ENCODE results near the gene OTP. TPM values are rescaled to one million over a fixed set of nuclear protein-coding genes. Genes with fewer than 3 reads are reported as not detected.
"Not testable (repeated sequence)": the region's sequence is repeated elsewhere in the genome, so short reads cannot be mapped to it uniquely, and the experiment has no call there.

The OTP gene
- polyA plus RNA-seq, 1 donor from 2014 or later: not detected

GRCh38 chr5:77633709-77634108 is 4.8 kb downstream of the OTP start:
- Mint-ChIP-seq H3K4me3 (peak overlapping the region in 1 of 4 donors; percentile 70), H3K27ac (peak overlapping the region in 1 of 3 donors; percentile 58), H3K36me3 (peaks cover 5% of the 10 kb centered on the region), H3K27me3 (peaks cover 47% of the 10 kb centered on the region), H3K4me1 (peaks cover 10 to 19% (median 12%) of the 10 kb centered on the region in 3 donors), H3K9me3 (peaks cover 1 to 18% (median 4%) of the 10 kb centered on the region in 3 donors)

- Mint-ChIP-seq H3K36me3 (peaks cover 5% of the 10 kb centered on the region), H3K27ac (peak overlapping the region; percentile 46 to 78 (median 58)), H3K27me3 (peaks cover 47% of the 10 kb centered on the region), H3K9me3 (peaks cover 1 to 22% (median 4%) of the 10 kb centered on the region in 3 donors), H3K4me3 (peak overlapping the region in 2 of 4 donors; percentile 9 to 70), H3K4me1 (peaks cover 10 to 20% (median 12%) of the 10 kb centered on the region in 3 donors)
Measured at GRCh38 chr5:77633207-77633675, 5.3 kb downstream of the OTP start.

GRCh38 chr5:77632526-77633206 is 5.8 kb downstream of the OTP start:
- Mint-ChIP-seq H3K9me3 (peaks cover 1 to 19% (median 1%) of the 10 kb centered on the region in 3 donors), H3K4me1 (peaks cover 10 to 19% (median 12%) of the 10 kb centered on the region in 3 donors), H3K27ac (peak overlapping the region; percentile 46 to 78 (median 58)), H3K27me3 (peaks cover 44% of the 10 kb centered on the region), H3K36me3 (peaks cover 5% of the 10 kb centered on the region), H3K4me3 (peak overlapping the region; percentile 12 to 70 (median 62))

DNA sequence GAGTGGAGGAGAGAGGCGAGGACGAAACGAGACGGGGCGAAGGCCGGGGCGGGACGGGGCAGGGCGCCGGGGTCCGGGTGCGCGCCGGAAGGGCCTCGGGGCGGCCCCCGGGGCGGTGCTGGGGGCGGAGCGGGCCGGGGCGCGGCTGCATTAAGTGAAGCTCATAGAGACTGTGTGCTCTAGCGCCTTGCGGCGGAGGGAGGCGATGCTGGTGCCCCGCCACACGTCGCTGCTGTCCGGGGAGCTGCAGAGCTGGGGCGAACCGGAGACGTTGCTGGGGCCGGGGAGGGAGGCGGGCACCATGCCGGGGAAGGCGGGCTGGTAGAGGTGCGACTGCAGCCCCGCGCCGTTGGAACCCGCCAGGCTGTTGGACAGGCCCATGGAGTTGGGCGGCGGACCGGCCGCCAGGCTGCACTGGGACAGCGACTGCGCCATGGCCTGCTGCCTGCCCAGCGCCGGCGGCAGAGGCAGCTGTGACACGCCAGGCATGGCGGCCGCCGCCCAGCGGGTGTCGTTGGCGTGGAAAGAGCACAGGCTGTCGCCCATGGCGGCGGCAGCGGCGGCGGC is 8.3 kb downstream of the OTP start:
- Mint-ChIP-seq H3K9me3 (peaks cover 1 to 10% (median 7%) of the 10 kb centered on the region in 3 donors), H3K27ac (peak overlapping the region in 2 of 3 donors; percentile 58 to 96), H3K4me1 (peaks cover 9 to 15% (median 12%) of the 10 kb centered on the region in 3 donors), H3K27me3 (peaks cover 41% of the 10 kb centered on the region), H3K36me3 (peaks cover 5% of the 10 kb centered on the region), H3K4me3 (peak overlapping the region; percentile 61 to 96 (median 91))

GRCh38 chr5:77629509-77630113 is 8.9 kb downstream of the OTP start:
- peaks cover 3 to 10% (median 7%) of the 10 kb centered on the region in 3 donors for H3K9me3 Mint-ChIP-seq
- peaks cover 9 to 15% (median 12%) of the 10 kb centered on the region in 3 donors for H3K4me1 Mint-ChIP-seq
- H3K4me3 Mint-ChIP-seq: peak overlapping the region; percentile 61 to 93 (median 86)
- H3K27ac Mint-ChIP-seq: peak overlapping the region; percentile 58 to 75 (median 64)
- peaks cover 45% of the 10 kb centered on the region for H3K27me3 Mint-ChIP-seq
- H3K36me3 Mint-ChIP-seq: peaks cover 5% of the 10 kb centered on the region

DNA sequence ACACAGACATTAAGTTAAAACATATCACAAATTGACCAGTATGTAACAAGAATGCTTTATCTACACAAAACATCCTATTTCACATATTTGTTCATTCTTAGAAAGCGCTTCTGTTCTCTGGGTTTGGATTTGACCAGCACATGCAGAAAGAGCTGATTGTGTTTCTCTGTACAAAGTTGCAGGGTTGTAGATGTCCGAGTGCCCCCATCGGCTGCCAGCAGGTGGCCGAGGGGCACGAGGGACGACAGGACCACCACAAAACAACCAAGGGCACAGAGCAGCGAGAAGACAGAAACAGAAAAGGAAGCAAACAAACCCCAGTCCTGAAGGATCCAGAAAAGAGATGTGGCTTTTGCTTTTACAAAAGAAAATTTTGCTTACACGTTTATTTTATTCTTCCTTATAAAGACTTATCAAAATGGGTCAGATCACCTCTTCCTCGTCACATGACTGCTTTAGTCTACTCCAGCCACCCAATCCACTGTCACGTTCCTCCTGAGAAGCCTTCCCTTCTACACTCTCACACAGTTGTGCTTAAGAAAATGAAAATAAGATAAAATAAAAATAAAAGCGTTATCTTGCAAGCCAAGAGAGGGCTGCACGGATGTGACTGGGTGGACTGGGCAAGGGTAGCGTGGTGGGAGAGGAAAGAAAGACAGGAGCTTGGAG is 9.5 kb downstream of the OTP start:
- Mint-ChIP-seq H3K9me3 (peaks cover 3 to 10% (median 7%) of the 10 kb centered on the region in 3 donors), H3K4me1 (peaks cover 9 to 15% (median 12%) of the 10 kb centered on the region in 3 donors), H3K36me3 (peaks cover 5% of the 10 kb centered on the region), H3K27ac (peak overlapping the region; percentile 36 to 75 (median 64)), H3K27me3 (peaks cover 48% of the 10 kb centered on the region), H3K4me3 (peak overlapping the region; percentile 51 to 93 (median 86))

GRCh38 chr5:77627869-77628674 is 10.4 kb downstream of the OTP start:
- peaks cover 3 to 10% (median 7%) of the 10 kb centered on the region in 3 donors for H3K9me3 Mint-ChIP-seq
- H3K27ac Mint-ChIP-seq: peak overlapping the region in 2 of 3 donors; percentile 57 to 78
- peak overlapping the region in 2 of 4 donors; percentile 51 to 54 for H3K4me3 Mint-ChIP-seq

GRCh38 chr5:77623203-77623740 is 15.2 kb downstream of the OTP start:
- Mint-ChIP-seq H3K27me3 (peaks cover 38% of the 10 kb centered on the region), H3K4me3 (no peak overlapping the region), H3K4me1 (no peaks in the 10 kb centered on the region), H3K36me3 (no peaks in the 10 kb centered on the region), H3K9me3 (peaks cover 0 to 7% (median 2%) of the 10 kb centered on the region in 3 donors), H3K27ac (no peak overlapping the region)

More at GRCh38 chr5:77627869-77628674, 10.4 kb downstream of the OTP start:
- Mint-ChIP-seq H3K36me3 (peaks cover 5% of the 10 kb centered on the region), H3K4me1 (peaks cover 9 to 12% (median 11%) of the 10 kb centered on the region in 3 donors), H3K27me3 (peaks cover 55% of the 10 kb centered on the region)

DNA sequence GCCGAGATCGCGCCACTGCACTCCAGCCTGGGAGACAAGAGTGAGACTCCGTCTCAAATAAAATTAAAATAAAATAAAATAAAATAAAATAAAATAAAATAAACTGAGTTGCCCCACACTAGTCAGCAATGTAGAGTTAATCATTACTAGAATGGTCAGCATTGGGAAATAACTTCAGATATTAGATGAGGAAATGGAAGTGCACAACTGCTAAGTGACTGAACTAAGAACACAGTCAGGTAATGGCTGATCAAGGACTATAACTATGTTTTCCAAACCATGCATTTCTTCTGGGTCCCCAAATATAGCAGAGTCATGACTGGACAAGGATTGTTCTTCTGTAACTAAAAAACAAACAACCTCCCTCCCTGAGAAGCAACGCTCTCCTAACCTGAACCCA is 17.1 kb downstream of the OTP start:
- Mint-ChIP-seq H3K4me3 (no peak overlapping the region), H3K27me3 (peaks cover 32% of the 10 kb centered on the region), H3K27ac (no peak overlapping the region), H3K36me3 (no peaks in the 10 kb centered on the region), H3K4me1 (no peaks in the 10 kb centered on the region), H3K9me3 (peaks cover 0 to 7% (median 2%) of the 10 kb centered on the region in 3 donors)

GRCh38 chr5:77620405-77620804 is 18.1 kb downstream of the OTP start:
- no peak overlapping the region for H3K4me3 Mint-ChIP-seq
- H3K27me3 Mint-ChIP-seq: peaks cover 26% of the 10 kb centered on the region
- H3K27ac Mint-ChIP-seq: peak overlapping the region in 2 of 3 donors; percentile 21 to 44
- H3K4me1 Mint-ChIP-seq: no peaks in the 10 kb centered on the region
- no peaks in the 10 kb centered on the region for H3K36me3 Mint-ChIP-seq
- H3K9me3 Mint-ChIP-seq: peaks cover 0 to 2% (median 0%) of the 10 kb centered on the region in 3 donors

DNA sequence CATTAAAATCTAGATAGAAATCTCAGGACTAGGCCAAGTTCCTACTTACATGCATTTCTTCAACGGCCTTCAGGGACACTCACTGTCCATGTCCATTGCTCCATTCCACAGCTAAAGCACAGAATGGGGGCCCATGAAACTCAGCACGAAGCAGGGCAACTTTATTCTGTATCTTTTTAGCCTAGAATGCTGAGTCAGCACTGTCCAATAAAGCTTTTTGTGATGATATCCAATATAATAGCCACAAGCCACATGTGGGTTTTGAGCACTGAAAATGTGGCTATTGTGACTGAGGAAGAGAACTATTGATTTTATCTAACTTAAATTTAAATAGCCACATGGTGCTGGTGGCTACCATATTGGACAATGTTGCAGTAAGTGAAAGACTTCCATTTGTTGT is 21.6 kb downstream of the OTP start:
- H3K4me3 Mint-ChIP-seq: no peak overlapping the region
- H3K27ac Mint-ChIP-seq: no peak overlapping the region
- peaks cover 10% of the 10 kb centered on the region for H3K27me3 Mint-ChIP-seq
- H3K9me3 Mint-ChIP-seq: no peaks in the 10 kb centered on the region
- no peaks in the 10 kb centered on the region for H3K36me3 Mint-ChIP-seq
- H3K4me1 Mint-ChIP-seq: no peaks in the 10 kb centered on the region

- H3K4me3 Mint-ChIP-seq, H3K9me3 Mint-ChIP-seq, H3K27ac Mint-ChIP-seq, H3K36me3 Mint-ChIP-seq, H3K4me1 Mint-ChIP-seq: not testable (repeated sequence)
- peaks cover 23% of the 10 kb centered on the region for H3K27me3 Mint-ChIP-seq
Measured at GRCh38 chr5:77608927-77609326, 29.6 kb downstream of the OTP start.

DNA sequence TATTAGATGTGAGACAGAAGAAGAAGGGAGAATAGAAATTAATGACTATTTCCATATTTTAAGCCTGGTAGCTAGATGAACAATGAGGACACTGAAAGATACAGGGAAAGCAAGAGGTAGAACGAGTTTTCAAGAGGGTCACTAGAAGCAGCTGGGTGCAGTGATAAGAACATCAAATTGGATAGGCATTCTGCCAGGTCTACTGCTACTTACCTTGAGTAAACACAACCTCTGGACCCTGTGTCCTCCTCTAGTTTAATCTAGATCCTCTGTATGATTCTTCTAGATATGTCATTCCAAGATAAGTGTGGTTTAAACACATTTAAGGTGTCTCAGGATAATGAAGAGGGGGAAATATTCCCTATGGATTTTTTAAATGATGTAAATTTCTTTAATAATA is 31.2 kb downstream of the OTP start:
- peaks cover 27% of the 10 kb centered on the region for H3K27me3 Mint-ChIP-seq
- H3K4me1 Mint-ChIP-seq: no peaks in the 10 kb centered on the region
- no peak overlapping the region for H3K27ac Mint-ChIP-seq
- H3K9me3 Mint-ChIP-seq: peaks cover 2 to 5% (median 3%) of the 10 kb centered on the region in 3 donors
- H3K4me3 Mint-ChIP-seq: no peak overlapping the region
- no peaks in the 10 kb centered on the region for H3K36me3 Mint-ChIP-seq

DNA sequence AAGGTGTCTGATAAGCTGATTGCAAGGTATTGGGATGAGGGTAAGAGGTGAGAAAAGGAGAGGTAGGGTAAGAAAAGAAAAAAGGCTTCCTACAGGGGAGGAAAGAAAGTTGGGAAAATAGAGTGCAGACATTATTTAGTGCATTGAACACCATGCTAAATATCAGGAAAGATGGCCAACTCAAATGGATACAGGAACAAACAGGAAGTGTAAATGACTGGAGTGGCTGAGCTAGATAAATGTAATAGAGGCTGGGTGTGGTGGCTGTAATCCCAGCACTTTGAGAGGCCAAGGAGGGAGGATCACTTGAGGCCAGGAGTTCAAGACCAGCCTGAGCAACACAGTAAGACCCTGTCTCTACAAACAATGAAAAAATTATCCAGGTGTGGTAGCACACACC is 32.2 kb downstream of the OTP start:
- Mint-ChIP-seq H3K4me1 (no peaks in the 10 kb centered on the region), H3K27ac (no peak overlapping the region), H3K36me3 (no peaks in the 10 kb centered on the region), H3K9me3 (peaks cover 2 to 5% (median 3%) of the 10 kb centered on the region in 3 donors), H3K27me3 (peaks cover 31% of the 10 kb centered on the region), H3K4me3 (no peak overlapping the region)
